HEK293 (cell line): ENCODE results near the gene CD2BP2.
"Not testable (repeated sequence)": the region's sequence is repeated elsewhere in the genome, so short reads cannot be mapped to it uniquely, and the experiment has no call there.

Experiments
- CTCF ChIA-PET: fragments of 350-600 bp; formaldehyde crosslinking; extraction: SDS; loops from one replicate; lab custom pipeline; 2021; ENCODE audit warnings: antibody characterized with exemption; lab: Yijun Ruan, JAX
- POLR2A ChIA-PET: fragments of 300-600 bp; formaldehyde crosslinking; extraction: SDS; loops from one replicate; lab custom pipeline; 2020; ENCODE audit warnings: antibody characterized with exemption, inconsistent platforms; lab: Yijun Ruan, JAX
- H3K27ac ChIP-seq: fragments of 200-500 bp; sonication (Bioruptor generic); 2 replicates; pipeline ENCODE4 v1.5.1; 2014; ENCODE audit warnings: low read depth, low read length, control low read depth, inconsistent platforms; ENCODE audit errors: extremely low read depth
- H3K36me3 ChIP-seq, 2 experiments: fragments of 200-500 bp in 1 of 2; sonication (Bioruptor generic) in 1 of 2; 1 replicate in 1 of 2; 2 replicates in 1 of 2; pipeline ENCODE4 v1.5.1; 2014 to 2017; ENCODE audit warnings: inconsistent platforms in 2 of 2, low read length in 2 of 2; ENCODE audit not compliant: control insufficient read depth in 2 of 2, insufficient read depth in 1 of 2
- H3K4me1 ChIP-seq: fragments of 200-500 bp; sonication (Bioruptor generic); 2 replicates; pipeline ENCODE4 v1.5.1; 2014; ENCODE audit warnings: mild to moderate bottlenecking, low read length, inconsistent platforms; ENCODE audit not compliant: control insufficient read depth, insufficient read depth
- H3K4me3 ChIP-seq: 2 replicates; pipeline ENCODE4 v1.5.1; 2011; ENCODE audit warnings: low read depth, mild to moderate bottlenecking, control low read depth, low read length, moderate library complexity
- H3K9me3 ChIP-seq: fragments of 200-500 bp; sonication (Bioruptor generic); 2 replicates; pipeline ENCODE4 v1.5.1; 2014; ENCODE audit warnings: low read depth, low read length, inconsistent platforms; ENCODE audit not compliant: control insufficient read depth, insufficient read depth
- GFI1B ChIP-seq: fragments of 450-650 bp; formaldehyde crosslinking; IDR thresholded peaks from 2 replicates; pipeline ENCODE4 v1.5.1; 2016; ENCODE audit warnings: missing biosample characterization, missing genetic modification characterization
- GLI4 ChIP-seq: fragments of 450-650 bp; formaldehyde crosslinking; IDR thresholded peaks from 2 replicates; pipeline ENCODE4 v1.5.1; 2016; ENCODE audit warnings: missing biosample characterization, missing genetic modification characterization
- RBAK ChIP-seq: fragments of 450-650 bp; formaldehyde crosslinking; IDR thresholded peaks from 2 replicates; pipeline ENCODE4 v1.5.1; 2016; ENCODE audit warnings: missing biosample characterization, missing genetic modification characterization
- SCRT2 ChIP-seq: fragments of 450-650 bp; formaldehyde crosslinking; IDR thresholded peaks from 2 replicates; pipeline ENCODE4 v1.5.1; 2016; ENCODE audit warnings: missing biosample characterization, missing genetic modification characterization
- TRIM28 ChIP-seq: IDR thresholded peaks from 2 replicates; pipeline ENCODE4 v1.6.1; 2011; ENCODE audit warnings: low read length, control low read depth, borderline replicate concordance
- YY2 ChIP-seq: fragments of 450-650 bp; formaldehyde crosslinking; IDR thresholded peaks from 2 replicates; pipeline ENCODE4 v1.5.1; 2016; ENCODE audit warnings: missing biosample characterization, missing genetic modification characterization
- ZBTB1 ChIP-seq: fragments of 450-650 bp; formaldehyde crosslinking; IDR thresholded peaks from 2 replicates; pipeline ENCODE4 v1.5.1; 2016; ENCODE audit warnings: missing biosample characterization, missing genetic modification characterization
- ZBTB7A ChIP-seq: fragments of 450-650 bp; formaldehyde crosslinking; IDR thresholded peaks from 2 replicates; pipeline ENCODE4 v1.5.1; 2016; ENCODE audit warnings: low read depth, missing biosample characterization, missing genetic modification characterization
- ZEB2 ChIP-seq: fragments of 450-650 bp; formaldehyde crosslinking; IDR thresholded peaks from 2 replicates; pipeline ENCODE4 v1.5.1; 2016; ENCODE audit warnings: missing biosample characterization, missing genetic modification characterization
- ZNF16 ChIP-seq: fragments of 450-650 bp; formaldehyde crosslinking; IDR thresholded peaks from 2 replicates; pipeline ENCODE4 v1.5.1; 2016; ENCODE audit warnings: low read depth, missing biosample characterization, missing genetic modification characterization
- ZNF280C ChIP-seq: fragments of 450-650 bp; formaldehyde crosslinking; IDR thresholded peaks from 2 replicates; pipeline ENCODE4 v1.5.1; 2016; ENCODE audit warnings: missing biosample characterization, missing genetic modification characterization
- ZNF48 ChIP-seq: fragments of 450-650 bp; formaldehyde crosslinking; IDR thresholded peaks from 2 replicates; pipeline ENCODE4 v1.5.1; 2016; ENCODE audit warnings: missing biosample characterization, missing genetic modification characterization
- ZNF514 ChIP-seq: fragments of 450-650 bp; formaldehyde crosslinking; IDR thresholded peaks from 2 replicates; pipeline ENCODE4 v1.5.1; 2016; ENCODE audit warnings: missing biosample characterization, missing genetic modification characterization
- ZNF548 ChIP-seq: fragments of 450-650 bp; formaldehyde crosslinking; IDR thresholded peaks from 2 replicates; pipeline ENCODE4 v1.5.1; 2016; ENCODE audit warnings: missing biosample characterization, missing genetic modification characterization
- ZNF600 ChIP-seq: fragments of 450-650 bp; formaldehyde crosslinking; IDR thresholded peaks from 2 replicates; pipeline ENCODE4 v1.5.1; 2016; ENCODE audit warnings: missing biosample characterization, missing genetic modification characterization
- ZNF624 ChIP-seq: fragments of 450-650 bp; formaldehyde crosslinking; IDR thresholded peaks from 2 replicates; pipeline ENCODE4 v1.5.1; 2017; ENCODE audit warnings: missing biosample characterization, missing genetic modification characterization
- ZNF776 ChIP-seq: fragments of 450-650 bp; formaldehyde crosslinking; IDR thresholded peaks from 2 replicates; pipeline ENCODE4 v1.5.0; 2017; ENCODE audit warnings: missing biosample characterization, missing genetic modification characterization, borderline replicate concordance
- ZSCAN16 ChIP-seq: fragments of 450-650 bp; formaldehyde crosslinking; IDR thresholded peaks from 2 replicates; pipeline ENCODE4 v1.5.1; 2016; ENCODE audit warnings: missing biosample characterization, missing genetic modification characterization

Gene CD2BP2

GRCh38 chr16:30346286-30346685 is 8.8 kb downstream of the CD2BP2 start:
- TF ChIP-seq ZEB2 (tag by site-specific recombination) (no peak), ZNF280C (tag by site-specific recombination) (no peak), YY2 (tag by site-specific recombination) (no peak), ZNF776 (no peak), ZNF514 (tag by site-specific recombination) (no peak), GLI4 (tag by site-specific recombination) (no peak), ZBTB1 (tag by site-specific recombination) (no peak), ZNF548 (no peak), ZSCAN16 (no peak), ZBTB7A (tag by site-specific recombination) (no peak), ZNF600 (tag by site-specific recombination) (no peak)
- no peak overlapping the region for H3K4me3 ChIP-seq
- H3K36me3 ChIP-seq, result peaks cover 5 to 17% of the 10 kb centered on the region in 2 experiments; a peak in 2 of 3 replicates
- H3K27ac ChIP-seq, result no peak overlapping the region
- no peaks in the 10 kb centered on the region for H3K4me1 ChIP-seq
- CTCF ChIA-PET, result interaction anchor here (0.6 to 0.9 kb wide), 2 partner anchors 249 to 255 kb away, joined by 3 to 5 read pairs; partner anchors contain the start of gene TBX6
- no peaks in the 10 kb centered on the region for H3K9me3 ChIP-seq
- POLR2A ChIA-PET, result interaction anchor here (1.0 kb wide), 1 partner anchor 9 kb away, joined by 3 read pairs; the partner anchor contains the start of gene CD2BP2

GRCh38 chr16:30343491-30343820 is 11.7 kb downstream of the CD2BP2 start:
- H3K27ac ChIP-seq, H3K4me1 ChIP-seq, H3K4me3 ChIP-seq, H3K9me3 ChIP-seq, H3K36me3 ChIP-seq: not testable (repeated sequence)
- ChIA-PET POLR2A (interaction anchor here (1.1 kb wide), 1 partner anchor 8 kb away, joined by 3 read pairs; no protein-coding TSS in a partner anchor), CTCF (interaction anchor here (0.6 to 1.3 kb wide), 2 partner anchors 66 to 314 kb away, joined by 3 to 4 read pairs; no protein-coding TSS in a partner anchor)

GRCh38 chr16:30342751-30343490 is 12.2 kb downstream of the CD2BP2 start:
- TF ChIP-seq GFI1B, result no peak
- TF ChIP-seq RBAK (tag by site-specific recombination), result no peak
- TF ChIP-seq ZBTB7A (tag by site-specific recombination), result no peak
- no peak for TF ChIP-seq ZNF624 (tag by site-specific recombination)
- TF ChIP-seq ZNF16 (tag by site-specific recombination), result no peak
- TF ChIP-seq TRIM28, result no peak
- no peak for TF ChIP-seq ZNF48 (tag by site-specific recombination)
- no peak for TF ChIP-seq SCRT2 (tag by site-specific recombination)
- H3K4me1 ChIP-seq, result no peaks in the 10 kb centered on the region
- POLR2A ChIA-PET, result interaction anchor here (1.1 kb wide), 1 partner anchor 7 kb away, joined by 3 read pairs; no protein-coding TSS in a partner anchor
- H3K27ac ChIP-seq, result no peak overlapping the region
- H3K36me3 ChIP-seq, result no peaks in the 10 kb centered on the region; a peak in 1 of 3 replicates
- no peaks in the 10 kb centered on the region for H3K9me3 ChIP-seq
- CTCF ChIA-PET, result interaction anchor here (0.6 kb wide), 1 partner anchor 313 kb away, joined by 4 read pairs; no protein-coding TSS in a partner anchor
- H3K4me3 ChIP-seq, result no peak overlapping the region

- ChIA-PET POLR2A (interaction anchor here (0.6 to 0.7 kb wide), 2 partner anchors 12 to 72 kb away, joined by 3 to 5 read pairs; no protein-coding TSS in a partner anchor), CTCF (interaction anchor here (0.7 to 1.2 kb wide), 2 partner anchors 53 to 68 kb away, joined by 3 read pairs; partner anchors contain the start of gene ZNF48)
- not testable (repeated sequence) for H3K9me3 ChIP-seq, H3K27ac ChIP-seq, H3K4me3 ChIP-seq, H3K36me3 ChIP-seq, H3K4me1 ChIP-seq
These were observed 13.1 kb downstream of the CD2BP2 start for GRCh38 chr16:30341971-30342370.
